ENCODE measurements around the gene SLC13A5.

SLC13A5 gene

DNA sequence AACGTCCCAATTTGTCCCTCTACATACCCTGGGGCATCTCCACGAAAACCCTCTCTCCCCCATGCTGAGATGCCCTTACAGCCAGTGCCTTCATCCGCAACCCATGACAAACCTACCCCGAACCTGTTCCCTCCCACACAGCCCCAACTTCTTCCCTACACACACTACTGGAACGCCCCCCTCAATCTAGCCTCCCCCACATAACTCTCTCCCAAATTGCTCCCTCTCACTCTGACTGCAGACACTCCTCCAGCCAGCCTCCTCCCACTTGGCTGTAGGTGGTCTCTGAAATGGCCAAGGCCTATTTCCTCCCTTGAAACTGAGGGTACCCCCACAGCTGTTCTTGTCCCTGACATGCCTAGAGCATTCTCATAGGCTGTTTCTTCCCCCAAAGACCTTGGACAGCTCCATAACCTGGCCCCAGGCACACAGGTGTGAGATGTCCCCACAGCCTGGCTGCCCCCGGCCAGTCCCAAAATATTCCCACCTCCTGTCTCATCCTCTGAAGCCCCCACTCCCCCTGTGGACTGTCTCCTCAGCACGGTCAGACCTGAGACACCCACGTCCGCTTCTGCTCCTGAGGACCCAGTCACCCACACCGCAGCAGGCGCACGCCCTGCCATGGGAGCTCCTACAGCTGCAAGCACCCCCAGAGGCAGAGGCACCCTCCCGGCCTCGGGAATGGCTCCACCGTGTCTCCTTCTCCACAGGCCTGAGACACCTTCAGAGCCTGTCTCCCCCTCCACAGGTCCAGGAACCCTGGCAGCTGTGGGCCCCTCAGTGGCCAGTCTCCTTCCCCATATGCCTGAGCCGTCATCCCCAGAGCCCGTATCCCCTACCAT is 76.3 kb downstream of the SLC13A5 start:
- DNase-seq, result no peak

DNA sequence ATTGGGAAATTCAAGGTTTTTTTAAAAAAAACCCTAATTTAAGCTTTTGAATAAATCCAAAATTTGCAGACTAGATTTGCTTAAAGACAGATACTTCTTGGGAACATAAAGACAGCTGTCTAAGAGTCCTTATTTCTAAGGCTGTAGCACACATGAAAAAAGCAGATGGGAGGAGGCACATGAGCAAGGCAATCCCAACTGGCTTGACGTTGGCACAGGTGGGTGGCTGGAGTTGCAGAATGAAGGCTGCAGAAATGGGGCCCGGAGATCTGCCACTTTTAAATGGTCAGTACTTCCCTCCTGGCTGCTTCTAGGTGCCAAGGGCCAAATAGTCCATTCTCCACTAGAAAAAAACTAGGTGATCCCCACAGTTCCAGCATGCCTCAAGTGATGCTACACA is 77.1 kb downstream of the SLC13A5 start:
- no peak for DNase-seq

Data from RPMI8226 (cell line).